ENCODE data around the gene ENO1.

DNA sequence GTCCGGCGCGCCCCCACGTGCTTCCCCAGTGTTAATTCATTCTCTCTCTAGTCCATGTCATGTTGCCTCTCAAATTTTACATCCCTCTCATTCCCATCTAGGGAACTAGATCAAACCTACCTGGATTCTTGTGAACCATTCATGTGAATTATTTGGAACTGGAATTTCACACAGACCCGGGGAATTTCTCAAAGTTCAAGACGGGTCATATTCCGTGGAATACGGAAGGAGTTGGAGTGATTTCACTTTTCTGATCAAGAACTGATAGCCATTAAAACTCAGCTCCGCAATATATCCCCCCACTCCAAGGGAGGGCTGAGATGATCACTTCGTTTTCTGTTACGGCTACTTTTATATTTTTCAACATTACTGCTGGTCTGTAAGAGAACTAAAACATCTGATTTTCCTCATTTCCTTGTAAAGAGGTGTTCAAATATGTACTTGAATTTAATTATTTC is 1.0 kb upstream of the ENO1 start:
- TF ChIP-seq, protein P1, sequence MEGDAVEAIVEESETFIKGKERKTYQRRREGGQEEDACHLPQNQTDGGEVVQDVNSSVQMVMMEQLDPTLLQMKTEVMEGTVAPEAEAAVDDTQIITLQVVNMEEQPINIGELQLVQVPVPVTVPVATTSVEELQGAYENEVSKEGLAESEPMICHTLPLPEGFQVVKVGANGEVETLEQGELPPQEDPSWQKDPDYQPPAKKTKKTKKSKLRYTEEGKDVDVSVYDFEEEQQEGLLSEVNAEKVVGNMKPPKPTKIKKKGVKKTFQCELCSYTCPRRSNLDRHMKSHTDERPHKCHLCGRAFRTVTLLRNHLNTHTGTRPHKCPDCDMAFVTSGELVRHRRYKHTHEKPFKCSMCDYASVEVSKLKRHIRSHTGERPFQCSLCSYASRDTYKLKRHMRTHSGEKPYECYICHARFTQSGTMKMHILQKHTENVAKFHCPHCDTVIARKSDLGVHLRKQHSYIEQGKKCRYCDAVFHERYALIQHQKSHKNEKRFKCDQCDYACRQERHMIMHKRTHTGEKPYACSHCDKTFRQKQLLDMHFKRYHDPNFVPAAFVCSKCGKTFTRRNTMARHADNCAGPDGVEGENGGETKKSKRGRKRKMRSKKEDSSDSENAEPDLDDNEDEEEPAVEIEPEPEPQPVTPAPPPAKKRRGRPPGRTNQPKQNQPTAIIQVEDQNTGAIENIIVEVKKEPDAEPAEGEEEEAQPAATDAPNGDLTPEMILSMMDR (IDR thresholded peaks at IDR 0.05; ENCODE audit: control extremely low read depth in 1 of 3, insufficient read depth in 1 of 3, low read depth in 1 of 3, low read length in 3 of 3): no peak
- TF ChIP-seq EZH2 (IDR thresholded peaks at IDR 0.05; ENCODE audit: low read depth, low read length, severe bottlenecking) (no peak), ZNF274 (IDR thresholded peaks at IDR 0.05; ENCODE audit: borderline replicate concordance, extremely low read depth, low read length) (no peak), KDM5A (IDR thresholded peaks at IDR 0.05; ENCODE audit: low read length) (no peak), RAD21 (IDR thresholded peaks at IDR 0.05 in 1 of 2, conservative IDR thresholded peaks at IDR 0.05 in 1 of 2; ENCODE audit: low read depth in 2 of 2, low read length in 2 of 2) (no peak), NRF1 (IDR thresholded peaks at IDR 0.05; ENCODE audit: low read depth, low read length) (no peak)

Data from H1 (cell line).